ENCODE results near the gene THSD4.

DNA sequence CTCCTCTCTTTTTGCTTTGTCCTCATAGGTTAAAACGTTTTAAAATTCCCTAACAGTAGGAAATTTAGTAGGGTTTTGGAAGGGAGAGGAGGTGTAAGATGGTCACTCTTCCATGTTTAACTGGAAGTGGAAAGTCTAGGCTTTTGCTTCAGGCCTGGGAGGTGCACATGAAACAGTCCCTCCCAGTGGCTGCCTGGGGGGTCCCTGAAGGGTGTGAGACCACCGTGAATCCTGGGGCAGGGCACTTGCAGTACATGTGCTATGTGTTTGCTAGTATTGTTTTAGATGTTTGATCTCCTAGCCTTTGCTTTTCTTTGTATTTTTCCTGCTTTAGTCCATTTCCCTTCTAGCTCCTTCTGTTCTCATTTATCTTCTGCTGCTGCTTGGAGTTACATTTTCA lies 178.5 kb downstream of the THSD4 start:
- TF ChIP-seq, protein P1, sequence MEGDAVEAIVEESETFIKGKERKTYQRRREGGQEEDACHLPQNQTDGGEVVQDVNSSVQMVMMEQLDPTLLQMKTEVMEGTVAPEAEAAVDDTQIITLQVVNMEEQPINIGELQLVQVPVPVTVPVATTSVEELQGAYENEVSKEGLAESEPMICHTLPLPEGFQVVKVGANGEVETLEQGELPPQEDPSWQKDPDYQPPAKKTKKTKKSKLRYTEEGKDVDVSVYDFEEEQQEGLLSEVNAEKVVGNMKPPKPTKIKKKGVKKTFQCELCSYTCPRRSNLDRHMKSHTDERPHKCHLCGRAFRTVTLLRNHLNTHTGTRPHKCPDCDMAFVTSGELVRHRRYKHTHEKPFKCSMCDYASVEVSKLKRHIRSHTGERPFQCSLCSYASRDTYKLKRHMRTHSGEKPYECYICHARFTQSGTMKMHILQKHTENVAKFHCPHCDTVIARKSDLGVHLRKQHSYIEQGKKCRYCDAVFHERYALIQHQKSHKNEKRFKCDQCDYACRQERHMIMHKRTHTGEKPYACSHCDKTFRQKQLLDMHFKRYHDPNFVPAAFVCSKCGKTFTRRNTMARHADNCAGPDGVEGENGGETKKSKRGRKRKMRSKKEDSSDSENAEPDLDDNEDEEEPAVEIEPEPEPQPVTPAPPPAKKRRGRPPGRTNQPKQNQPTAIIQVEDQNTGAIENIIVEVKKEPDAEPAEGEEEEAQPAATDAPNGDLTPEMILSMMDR (IDR thresholded peaks at IDR 0.05), result no peak
- TF ChIP-seq, protein P2, sequence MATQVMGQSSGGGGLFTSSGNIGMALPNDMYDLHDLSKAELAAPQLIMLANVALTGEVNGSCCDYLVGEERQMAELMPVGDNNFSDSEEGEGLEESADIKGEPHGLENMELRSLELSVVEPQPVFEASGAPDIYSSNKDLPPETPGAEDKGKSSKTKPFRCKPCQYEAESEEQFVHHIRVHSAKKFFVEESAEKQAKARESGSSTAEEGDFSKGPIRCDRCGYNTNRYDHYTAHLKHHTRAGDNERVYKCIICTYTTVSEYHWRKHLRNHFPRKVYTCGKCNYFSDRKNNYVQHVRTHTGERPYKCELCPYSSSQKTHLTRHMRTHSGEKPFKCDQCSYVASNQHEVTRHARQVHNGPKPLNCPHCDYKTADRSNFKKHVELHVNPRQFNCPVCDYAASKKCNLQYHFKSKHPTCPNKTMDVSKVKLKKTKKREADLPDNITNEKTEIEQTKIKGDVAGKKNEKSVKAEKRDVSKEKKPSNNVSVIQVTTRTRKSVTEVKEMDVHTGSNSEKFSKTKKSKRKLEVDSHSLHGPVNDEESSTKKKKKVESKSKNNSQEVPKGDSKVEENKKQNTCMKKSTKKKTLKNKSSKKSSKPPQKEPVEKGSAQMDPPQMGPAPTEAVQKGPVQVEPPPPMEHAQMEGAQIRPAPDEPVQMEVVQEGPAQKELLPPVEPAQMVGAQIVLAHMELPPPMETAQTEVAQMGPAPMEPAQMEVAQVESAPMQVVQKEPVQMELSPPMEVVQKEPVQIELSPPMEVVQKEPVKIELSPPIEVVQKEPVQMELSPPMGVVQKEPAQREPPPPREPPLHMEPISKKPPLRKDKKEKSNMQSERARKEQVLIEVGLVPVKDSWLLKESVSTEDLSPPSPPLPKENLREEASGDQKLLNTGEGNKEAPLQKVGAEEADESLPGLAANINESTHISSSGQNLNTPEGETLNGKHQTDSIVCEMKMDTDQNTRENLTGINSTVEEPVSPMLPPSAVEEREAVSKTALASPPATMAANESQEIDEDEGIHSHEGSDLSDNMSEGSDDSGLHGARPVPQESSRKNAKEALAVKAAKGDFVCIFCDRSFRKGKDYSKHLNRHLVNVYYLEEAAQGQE (IDR thresholded peaks at IDR 0.05; ENCODE audit: insufficient read depth in 1 of 2, low read depth in 2 of 2, low read length in 1 of 2), result no peak
- TF ChIP-seq TCF7L2 (IDR thresholded peaks at IDR 0.05; ENCODE audit: low read depth, low read length) (no peak), SIN3A (IDR thresholded peaks at IDR 0.05; ENCODE audit: borderline replicate concordance, insufficient read depth, low read depth, low read length) (no peak), POLR2AphosphoS5 (IDR thresholded peaks at IDR 0.05; ENCODE audit: low read depth, low read length) (no peak)
